GM21717 (cell line): Measurements from ENCODE around the gene AKR7A2.

ENCODE experiments used
- ATAC-seq: cut with Tn5 transposase; IDR thresholded peaks from one replicate; pipeline ENCODE4 v1.9.1; 2021; ENCODE audit warnings: mild to moderate bottlenecking, moderate library complexity; ENCODE audit not compliant: unreplicated experiment

AKR7A2 gene

GRCh38 chr1:19325958-19326747, 14.2 kb upstream of the AKR7A2 start:
- ATAC-seq, result no peak

GRCh38 chr1:19325368-19325957, 13.5 kb upstream of the AKR7A2 start:
- ATAC-seq, result no peak

- no peak for ATAC-seq
Observed at GRCh38 chr1:19324665-19324990, 12.7 kb upstream of the AKR7A2 start.

GRCh38 chr1:19323987-19324664, 12.2 kb upstream of the AKR7A2 start:
- ATAC-seq, result no peak

- ATAC-seq, result no peak
Observed at GRCh38 chr1:19322481-19322880, 10.5 kb upstream of the AKR7A2 start.

GRCh38 chr1:19321071-19321470, 9.1 kb upstream of the AKR7A2 start:
- no peak for ATAC-seq

GRCh38 chr1:19319196-19319595, 7.3 kb upstream of the AKR7A2 start:
- ATAC-seq, result no peak

- ATAC-seq, result no peak
Observed at GRCh38 chr1:19317126-19317910, 5.4 kb upstream of the AKR7A2 start.

GRCh38 chr1:19315378-19316198, 3.6 kb upstream of the AKR7A2 start:
- no peak for ATAC-seq

GRCh38 chr1:19313961-19314882, 2.3 kb upstream of the AKR7A2 start:
- no peak for ATAC-seq

- no peak for ATAC-seq
Observed at GRCh38 chr1:19313636-19313959, 1.7 kb upstream of the AKR7A2 start.

- ATAC-seq, result no peak
Observed at GRCh38 chr1:19312782-19313635, 1.1 kb upstream of the AKR7A2 start.

- peak; percentile 5 for ATAC-seq
Observed at GRCh38 chr1:19311503-19311930, 427 bp downstream of the AKR7A2 start.

- ATAC-seq, result no peak
Observed at GRCh38 chr1:19310720-19311502, 1.0 kb downstream of the AKR7A2 start.

GRCh38 chr1:19310061-19310460, 1.9 kb downstream of the AKR7A2 start:
- no peak for ATAC-seq

GRCh38 chr1:19309123-19309813, 2.7 kb downstream of the AKR7A2 start:
- no peak for ATAC-seq

- no peak for ATAC-seq
Observed at GRCh38 chr1:19308509-19308907, 3.4 kb downstream of the AKR7A2 start.
